ENCODE results near the gene PPP1R11.

GRCh38 chr6:30042914-30043313 is 24.1 kb upstream of the PPP1R11 start:
- no peak for TF ChIP-seq YY1 (IDR thresholded peaks at IDR 0.05; ENCODE audit: insufficient read depth, insufficient read length)
- TF ChIP-seq SUZ12 (IDR thresholded peaks at IDR 0.05; ENCODE audit: extremely low read depth, insufficient read depth, insufficient read length): no peak
